Naive thymus-derived CD8-positive, alpha-beta T cell (primary cell): ENCODE measurements around the gene UNC13A. TPM values are rescaled to one million over a fixed set of nuclear protein-coding genes. Genes with fewer than 3 reads are reported as not detected.

Experiments used
- ATAC-seq, 2 donors: fragments of 150-1000 bp; cut with Tn5 transposase in 1 of 2; sonication (Bioruptor Pico), chemical (Tn5 transposase) in 1 of 2; 1 replicate in 1 of 2; 2 replicates in 1 of 2; pipeline ENCODE4 v1.10.0; 2021; ENCODE audit warnings: mild to moderate bottlenecking in 2 of 2, moderate library complexity in 2 of 2
- POLR2A ChIA-PET: fragments of 350-600 bp; sonication (Branson Sonifier 250); formaldehyde crosslinking; loops from one replicate; lab custom pipeline; 2021; ENCODE audit warnings: antibody characterized with exemption; lab: Charles Lee
- DNase-seq, 10 donors: peaks; one replicate each; pipeline versions ENCODE4 v3.0.0 to v3.0.0-alpha.2; 2020 to 2022
- H3K27ac Mint-ChIP-seq, 10 donors: one replicate each; pipeline ENCODE4 v1.8.0; 2020 to 2022; ENCODE audit warnings: mild to moderate bottlenecking in 10 of 10, mixed read lengths in 10 of 10, moderate library complexity in 4 of 10, inconsistent platforms in 1 of 10
- H3K27me3 Mint-ChIP-seq, 5 donors: one replicate each; pipeline ENCODE4 v1.8.0; 2021 to 2022; ENCODE audit warnings: mixed read lengths in 5 of 5
- H3K36me3 Mint-ChIP-seq, 3 donors: one replicate each; pipeline ENCODE4 v1.8.0; 2020 to 2022; ENCODE audit warnings: mixed read lengths in 3 of 3, mild to moderate bottlenecking in 2 of 3, inconsistent platforms in 1 of 3
- H3K4me1 Mint-ChIP-seq, 4 donors: one replicate each; pipeline ENCODE4 v1.8.0; 2021 to 2022; ENCODE audit warnings: mixed read lengths in 4 of 4
- H3K4me3 Mint-ChIP-seq, 10 donors: one replicate each; pipeline ENCODE4 v1.8.0; 2020 to 2022; ENCODE audit warnings: mild to moderate bottlenecking in 10 of 10, mixed read lengths in 10 of 10, moderate library complexity in 6 of 10, inconsistent platforms in 1 of 10
- H3K9me3 Mint-ChIP-seq, 9 donors: one replicate each; pipeline ENCODE4 v1.8.0; 2020 to 2022; ENCODE audit warnings: mixed read lengths in 9 of 9, mild to moderate bottlenecking in 3 of 9, inconsistent platforms in 1 of 9, moderate library complexity in 1 of 9
- polyA plus RNA-seq, 3 donors: library from polyadenylated mRNA; unstranded; fragments of 300-500 nt; fragmentation: Illumina TruSeq; gene quantifications; one replicate each; pipeline ENCODE4 v1.2.3, GENCODE V29; 2021
- total RNA-seq, 8 experiments: library from RNA in 2 of 8; stranded (reverse) in 2 of 8; gene quantifications; one replicate each; pipeline ENCODE4 v1.2.3 and lab custom pipeline; 2021 to 2026

UNC13A gene
- total and polyA plus RNA-seq, 5 experiments from 2014 or later = 0.01 to 0.10 (median 0.04) TPM; not detected in 1

- Mint-ChIP-seq H3K27me3 (peaks cover 18 to 77% (median 40%) of the 10 kb centered on the region in 5 donors), H3K27ac (no peak overlapping the region), H3K9me3 (no peaks in the 10 kb centered on the region), H3K4me1 (no peaks in the 10 kb centered on the region), H3K36me3 (no peaks in the 10 kb centered on the region), H3K4me3 (no peak overlapping the region)
- POLR2A ChIA-PET = interaction anchor here (1.1 kb wide), 1 partner anchor 164 kb away, joined by 6 read pairs; the partner anchor contains the start of gene RPL18A
- DNase-seq (no peak), ATAC-seq (no peak)
Observed at GRCh38 chr19:17695198-17695597, 7.0 kb upstream of the UNC13A start.

- Mint-ChIP-seq H3K27ac (no peak overlapping the region), H3K27me3 (peaks cover 21 to 74% (median 42%) of the 10 kb centered on the region in 5 donors), H3K36me3 (peaks cover 0 to 5% (median 3%) of the 10 kb centered on the region in 3 donors), H3K4me1 (peaks cover 5 to 10% (median 8%) of the 10 kb centered on the region in 4 donors), H3K4me3 (no peak overlapping the region), H3K9me3 (peaks cover 0 to 9% (median 0%) of the 10 kb centered on the region in 9 donors)
- DNase-seq (no peak), ATAC-seq (no peak)
- POLR2A ChIA-PET = no interaction called here
Observed at GRCh38 chr19:17692566-17692965, 4.4 kb upstream of the UNC13A start.

GRCh38 chr19:17688853-17689595 is 870 bp upstream of the UNC13A start:
- peak overlapping the region in 2 of 10 donors; percentile 5 to 77 for H3K27ac Mint-ChIP-seq
- H3K4me3 Mint-ChIP-seq = peak overlapping the region in 7 of 10 donors; percentile 18 to 76 (median 51)
- peaks cover 0 to 9% (median 0%) of the 10 kb centered on the region in 9 donors for H3K9me3 Mint-ChIP-seq
- DNase-seq = no peak
- POLR2A ChIA-PET = no interaction called here
- peaks cover 0 to 6% (median 5%) of the 10 kb centered on the region in 3 donors for H3K36me3 Mint-ChIP-seq
- peaks cover 7 to 24% (median 13%) of the 10 kb centered on the region in 4 donors for H3K4me1 Mint-ChIP-seq
- H3K27me3 Mint-ChIP-seq = peaks cover 30 to 77% (median 49%) of the 10 kb centered on the region in 5 donors
- no peak for ATAC-seq

- POLR2A ChIA-PET = no interaction called here
- peak overlapping the region in 8 of 10 donors; percentile 30 to 76 (median 56) for H3K4me3 Mint-ChIP-seq
- peaks cover 0 to 8% (median 8%) of the 10 kb centered on the region in 3 donors for H3K36me3 Mint-ChIP-seq
- peaks cover 0 to 9% (median 0%) of the 10 kb centered on the region in 9 donors for H3K9me3 Mint-ChIP-seq
- no peak for DNase-seq
- peaks cover 8 to 24% (median 13%) of the 10 kb centered on the region in 4 donors for H3K4me1 Mint-ChIP-seq
- H3K27me3 Mint-ChIP-seq = peaks cover 36 to 81% (median 57%) of the 10 kb centered on the region in 5 donors
- ATAC-seq = peak in 1 of 2 donors; percentile 13
- H3K27ac Mint-ChIP-seq = peak overlapping the region in 1 of 10 donors; percentile 82
Observed at GRCh38 chr19:17687141-17687856, 855 bp downstream of the UNC13A start.

GRCh38 chr19:17686592-17687024 is 1.5 kb downstream of the UNC13A start:
- DNase-seq (no peak), ATAC-seq (no peak)
- peaks cover 0 to 9% (median 8%) of the 10 kb centered on the region in 3 donors for H3K36me3 Mint-ChIP-seq
- peak overlapping the region in 4 of 10 donors; percentile 7 to 38 (median 23) for H3K4me3 Mint-ChIP-seq
- no peak overlapping the region for H3K27ac Mint-ChIP-seq
- peaks cover 36 to 82% (median 53%) of the 10 kb centered on the region in 5 donors for H3K27me3 Mint-ChIP-seq
- H3K4me1 Mint-ChIP-seq = peaks cover 8 to 24% (median 13%) of the 10 kb centered on the region in 4 donors
- POLR2A ChIA-PET = no interaction called here
- peaks cover 0 to 9% (median 0%) of the 10 kb centered on the region in 9 donors for H3K9me3 Mint-ChIP-seq

GRCh38 chr19:17686023-17686521 is 2.1 kb downstream of the UNC13A start:
- no peak for ATAC-seq
- peaks cover 0 to 9% (median 0%) of the 10 kb centered on the region in 9 donors for H3K9me3 Mint-ChIP-seq
- H3K27me3 Mint-ChIP-seq = peaks cover 38 to 88% (median 57%) of the 10 kb centered on the region in 5 donors
- H3K27ac Mint-ChIP-seq = no peak overlapping the region
- DNase-seq = no peak
- peak overlapping the region in 4 of 10 donors; percentile 7 to 45 (median 30) for H3K4me3 Mint-ChIP-seq
- H3K4me1 Mint-ChIP-seq = peaks cover 8 to 24% (median 14%) of the 10 kb centered on the region in 4 donors
- H3K36me3 Mint-ChIP-seq = peaks cover 0 to 9% (median 8%) of the 10 kb centered on the region in 3 donors
- POLR2A ChIA-PET = no interaction called here

GRCh38 chr19:17685451-17686022 is 2.6 kb downstream of the UNC13A start:
- ATAC-seq (no peak), DNase-seq (no peak)
- H3K36me3 Mint-ChIP-seq = peaks cover 0 to 9% (median 8%) of the 10 kb centered on the region in 3 donors
- peaks cover 35 to 88% (median 59%) of the 10 kb centered on the region in 5 donors for H3K27me3 Mint-ChIP-seq
- no peak overlapping the region for H3K27ac Mint-ChIP-seq
- H3K9me3 Mint-ChIP-seq = peaks cover 0 to 9% (median 0%) of the 10 kb centered on the region in 9 donors
- peaks cover 10 to 25% (median 15%) of the 10 kb centered on the region in 4 donors for H3K4me1 Mint-ChIP-seq
- POLR2A ChIA-PET = no interaction called here
- H3K4me3 Mint-ChIP-seq = peak overlapping the region in 2 of 10 donors; percentile 22 to 45

GRCh38 chr19:17684256-17684655 is 3.9 kb downstream of the UNC13A start:
- Mint-ChIP-seq H3K27me3 (peaks cover 40 to 94% (median 62%) of the 10 kb centered on the region in 5 donors), H3K4me3 (no peak overlapping the region), H3K36me3 (peaks cover 0 to 9% (median 8%) of the 10 kb centered on the region in 3 donors), H3K27ac (no peak overlapping the region), H3K9me3 (peaks cover 0 to 9% (median 0%) of the 10 kb centered on the region in 9 donors), H3K4me1 (peaks cover 14 to 30% (median 19%) of the 10 kb centered on the region in 4 donors)
- no peak for DNase-seq
- POLR2A ChIA-PET = no interaction called here
- ATAC-seq = no peak

GRCh38 chr19:17683078-17683477 is 5.1 kb downstream of the UNC13A start:
- ATAC-seq (no peak), DNase-seq (no peak)
- no peak overlapping the region for H3K27ac Mint-ChIP-seq
- peaks cover 0 to 5% (median 4%) of the 10 kb centered on the region in 3 donors for H3K36me3 Mint-ChIP-seq
- H3K27me3 Mint-ChIP-seq = peaks cover 39 to 94% (median 61%) of the 10 kb centered on the region in 5 donors
- no peak overlapping the region for H3K4me3 Mint-ChIP-seq
- peaks cover 0 to 4% (median 0%) of the 10 kb centered on the region in 9 donors for H3K9me3 Mint-ChIP-seq
- peaks cover 8 to 23% (median 15%) of the 10 kb centered on the region in 4 donors for H3K4me1 Mint-ChIP-seq
- POLR2A ChIA-PET = interaction anchor here (0.5 kb wide), 1 partner anchor 39 kb away, joined by 4 read pairs; no protein-coding TSS in a partner anchor

- POLR2A ChIA-PET = interaction anchor here (0.5 kb wide), 1 partner anchor 38 kb away, joined by 4 read pairs; no protein-coding TSS in a partner anchor
- no peak overlapping the region for H3K4me3 Mint-ChIP-seq
- peaks cover 0 to 5% (median 4%) of the 10 kb centered on the region in 3 donors for H3K36me3 Mint-ChIP-seq
- H3K27ac Mint-ChIP-seq = no peak overlapping the region
- peaks cover 41 to 94% (median 63%) of the 10 kb centered on the region in 5 donors for H3K27me3 Mint-ChIP-seq
- DNase-seq = no peak
- ATAC-seq = no peak
- peaks cover 2 to 18% (median 10%) of the 10 kb centered on the region in 4 donors for H3K4me1 Mint-ChIP-seq
- peaks cover 0 to 4% (median 0%) of the 10 kb centered on the region in 9 donors for H3K9me3 Mint-ChIP-seq
Observed at GRCh38 chr19:17682273-17682672, 5.9 kb downstream of the UNC13A start.

GRCh38 chr19:17681505-17682125 is 6.5 kb downstream of the UNC13A start:
- Mint-ChIP-seq H3K9me3 (peaks cover 0 to 4% (median 0%) of the 10 kb centered on the region in 9 donors), H3K4me3 (no peak overlapping the region), H3K27ac (no peak overlapping the region), H3K27me3 (peaks cover 41 to 97% (median 66%) of the 10 kb centered on the region in 5 donors), H3K4me1 (peaks cover 0 to 13% (median 10%) of the 10 kb centered on the region in 4 donors), H3K36me3 (peaks cover 0 to 5% (median 4%) of the 10 kb centered on the region in 3 donors)
- DNase-seq (peak in 8 of 10 donors; percentile 28 to 69 (median 43)), ATAC-seq (peak; percentile 51 to 52)
- POLR2A ChIA-PET = interaction anchor here (0.6 kb wide), 1 partner anchor 138 kb away, joined by 4 read pairs; no protein-coding TSS in a partner anchor
